CD4-positive, CD25-positive, alpha-beta regulatory T cell (primary cell): ENCODE data around the gene WDR37. TPM values are rescaled to one million over a fixed set of nuclear protein-coding genes. Genes with fewer than 3 reads are reported as not detected.

Source experiments
- ATAC-seq, 2 donors: fragments of 150-1000 bp; cut with Tn5 transposase; one replicate each; pipeline ENCODE4 v1.10.0; 2021; ENCODE audit warnings: low read depth in 2 of 2, moderate number of reproducible peaks in 2 of 2, moderate library complexity in 1 of 2
- DNase-seq, 3 donors: peaks; one replicate each; pipeline versions ENCODE4 v3.0.0 to v3.0.0-alpha.2; 2012 to 2022; ENCODE audit warnings: mixed read lengths in 1 of 3
- H3K27ac ChIP-seq: one replicate; pipeline ENCODE4 v1.7.0; 2013; ENCODE audit warnings: mild to moderate bottlenecking, low read length; ENCODE audit not compliant: insufficient read depth, poor library complexity, severe bottlenecking
- H3K27me3 ChIP-seq: one replicate; pipeline ENCODE4 v1.7.0; 2013; ENCODE audit warnings: low read length; ENCODE audit not compliant: control insufficient read depth, insufficient read depth
- H3K36me3 ChIP-seq: one replicate; pipeline ENCODE4 v1.7.0; 2013; ENCODE audit warnings: mild to moderate bottlenecking, low read length, moderate library complexity; ENCODE audit not compliant: control insufficient read depth, insufficient read depth
- H3K4me1 ChIP-seq: 2 replicates; pipeline ENCODE4 v1.7.0; 2013; ENCODE audit warnings: mild to moderate bottlenecking, low read length; ENCODE audit not compliant: insufficient read depth, control insufficient read depth, poor library complexity, severe bottlenecking
- H3K4me3 ChIP-seq: one replicate; pipeline ENCODE4 v1.7.0; 2013; ENCODE audit warnings: low read depth, mild to moderate bottlenecking, low read length, moderate library complexity
- H3K9me3 ChIP-seq, 2 experiments: 1 replicate in 1 of 2; 2 replicates in 1 of 2; pipeline ENCODE4 v1.7.0; 2013; ENCODE audit warnings: low read length in 2 of 2, mild to moderate bottlenecking in 1 of 2, moderate library complexity in 1 of 2; ENCODE audit not compliant: control insufficient read depth in 2 of 2
- H3K27ac Mint-ChIP-seq, 3 donors: one replicate each; pipeline ENCODE4 v1.8.0; 2020 to 2022; ENCODE audit warnings: mild to moderate bottlenecking in 3 of 3, mixed read lengths in 3 of 3, moderate library complexity in 2 of 3
- H3K27me3 Mint-ChIP-seq: one replicate; pipeline ENCODE4 v1.8.0; 2022; ENCODE audit warnings: mild to moderate bottlenecking, mixed read lengths
- H3K36me3 Mint-ChIP-seq: one replicate; pipeline ENCODE4 v1.8.0; 2020; ENCODE audit warnings: mixed read lengths
- H3K4me1 Mint-ChIP-seq, 4 donors: one replicate each; pipeline ENCODE4 v1.8.0; 2020 to 2022; ENCODE audit warnings: mixed read lengths in 4 of 4, mild to moderate bottlenecking in 1 of 4
- H3K4me3 Mint-ChIP-seq, 4 donors: one replicate each; pipeline ENCODE4 v1.8.0; 2020 to 2022; ENCODE audit warnings: mild to moderate bottlenecking in 4 of 4, mixed read lengths in 4 of 4, moderate library complexity in 3 of 4
- H3K9me3 Mint-ChIP-seq, 7 donors: one replicate each; pipeline ENCODE4 v1.8.0; 2020 to 2022; ENCODE audit warnings: mixed read lengths in 7 of 7, mild to moderate bottlenecking in 3 of 7, moderate library complexity in 2 of 7
- polyA plus RNA-seq, 4 donors: library from polyadenylated mRNA; unstranded; fragments of 300-500 nt; fragmentation: Illumina TruSeq; gene quantifications; one replicate each; pipeline ENCODE4 v1.2.3, GENCODE V29; 2021
- total RNA-seq: library from RNA; stranded (reverse); gene quantifications from one replicate; pipeline ENCODE4 v1.2.3, GENCODE V29; 2022

Gene WDR37
- total and polyA plus RNA-seq, 5 donors from 2014 or later = 10.6 to 31.6 (median 12.8) TPM

- Histone ChIP-seq H3K36me3 (peaks cover 88% of the 10 kb centered on the region), H3K9me3 (no peaks in the 10 kb centered on the region), H3K27me3 (no peaks in the 10 kb centered on the region), H3K4me3 (no peak overlapping the region), H3K4me1 (no peaks in the 10 kb centered on the region), H3K27ac (no peak overlapping the region)
- Mint-ChIP-seq H3K4me3 (no peak overlapping the region), H3K9me3 (no peaks in the 10 kb centered on the region), H3K27me3 (no peaks in the 10 kb centered on the region), H3K27ac (peak overlapping the region in 2 of 3 donors; percentile 66 to 68), H3K36me3 (peaks cover 48% of the 10 kb centered on the region), H3K4me1 (peaks cover 0 to 17% (median 10%) of the 10 kb centered on the region in 4 donors)
- no peak for ATAC-seq
- no peak for DNase-seq
Observed at GRCh38 chr10:1100691-1101368, 44.6 kb downstream of the WDR37 start.

GRCh38 chr10:1101946-1102345, 45.8 kb downstream of the WDR37 start:
- Mint-ChIP-seq H3K4me1 (peaks cover 0 to 17% (median 10%) of the 10 kb centered on the region in 4 donors), H3K27me3 (no peaks in the 10 kb centered on the region), H3K9me3 (no peaks in the 10 kb centered on the region), H3K4me3 (no peak overlapping the region), H3K27ac (peak overlapping the region in 1 of 3 donors; percentile 83), H3K36me3 (peaks cover 56% of the 10 kb centered on the region)
- H3K36me3 ChIP-seq = peaks cover 87% of the 10 kb centered on the region
- H3K27me3 ChIP-seq = no peaks in the 10 kb centered on the region
- no peak overlapping the region for H3K4me3 ChIP-seq
- H3K27ac ChIP-seq = no peak overlapping the region
- DNase-seq (no peak), ATAC-seq (no peak)
- H3K4me1 ChIP-seq = no peaks in the 10 kb centered on the region
- no peaks in the 10 kb centered on the region for H3K9me3 ChIP-seq

GRCh38 chr10:1102416-1102815, 46.2 kb downstream of the WDR37 start:
- Histone ChIP-seq H3K27me3 (no peaks in the 10 kb centered on the region), H3K27ac (no peak overlapping the region), H3K4me1 (no peaks in the 10 kb centered on the region), H3K9me3 (no peaks in the 10 kb centered on the region), H3K36me3 (peaks cover 87% of the 10 kb centered on the region), H3K4me3 (no peak overlapping the region)
- DNase-seq = no peak
- Mint-ChIP-seq H3K36me3 (peaks cover 57% of the 10 kb centered on the region), H3K4me1 (peaks cover 0 to 17% (median 10%) of the 10 kb centered on the region in 4 donors), H3K9me3 (no peaks in the 10 kb centered on the region), H3K4me3 (no peak overlapping the region), H3K27ac (peak overlapping the region in 2 of 3 donors; percentile 75 to 83), H3K27me3 (no peaks in the 10 kb centered on the region)
- no peak for ATAC-seq

GRCh38 chr10:1102831-1103230, 46.6 kb downstream of the WDR37 start:
- peak overlapping the region in 1 of 3 donors; percentile 75 for H3K27ac Mint-ChIP-seq
- no peak for ATAC-seq

GRCh38 chr10:1103551-1103950, 47.4 kb downstream of the WDR37 start:
- peaks cover 0 to 17% (median 10%) of the 10 kb centered on the region in 4 donors for H3K4me1 Mint-ChIP-seq
- ATAC-seq (no peak), DNase-seq (no peak)
- no peak overlapping the region for H3K4me3 Mint-ChIP-seq
- no peak overlapping the region for H3K4me3 ChIP-seq
- H3K27ac ChIP-seq = no peak overlapping the region
- H3K27ac Mint-ChIP-seq = peak overlapping the region in 1 of 3 donors; percentile 75
- no peaks in the 10 kb centered on the region for H3K27me3 Mint-ChIP-seq
- H3K4me1 ChIP-seq = no peaks in the 10 kb centered on the region
- no peaks in the 10 kb centered on the region for H3K9me3 Mint-ChIP-seq
- no peaks in the 10 kb centered on the region for H3K27me3 ChIP-seq
- no peaks in the 10 kb centered on the region for H3K9me3 ChIP-seq
- H3K36me3 ChIP-seq = peaks cover 87% of the 10 kb centered on the region
- peaks cover 58% of the 10 kb centered on the region for H3K36me3 Mint-ChIP-seq

More at GRCh38 chr10:1102831-1103230, 46.6 kb downstream of the WDR37 start:
- Histone ChIP-seq H3K9me3 (no peaks in the 10 kb centered on the region), H3K4me3 (no peak overlapping the region), H3K27ac (no peak overlapping the region), H3K4me1 (no peaks in the 10 kb centered on the region), H3K36me3 (peaks cover 87% of the 10 kb centered on the region), H3K27me3 (no peaks in the 10 kb centered on the region)
- Mint-ChIP-seq H3K4me3 (no peak overlapping the region), H3K4me1 (peaks cover 0 to 17% (median 10%) of the 10 kb centered on the region in 4 donors), H3K36me3 (peaks cover 58% of the 10 kb centered on the region), H3K27me3 (no peaks in the 10 kb centered on the region), H3K9me3 (no peaks in the 10 kb centered on the region)
- DNase-seq = no peak

GRCh38 chr10:1104971-1105370, 48.8 kb downstream of the WDR37 start:
- DNase-seq (no peak), ATAC-seq (no peak)
- Mint-ChIP-seq H3K27me3 (no peaks in the 10 kb centered on the region), H3K36me3 (peaks cover 57% of the 10 kb centered on the region), H3K9me3 (no peaks in the 10 kb centered on the region), H3K27ac (no peak overlapping the region), H3K4me3 (no peak overlapping the region), H3K4me1 (peaks cover 2 to 20% (median 9%) of the 10 kb centered on the region in 4 donors)
- Histone ChIP-seq H3K9me3 (no peaks in the 10 kb centered on the region), H3K27me3 (no peaks in the 10 kb centered on the region), H3K4me1 (peaks cover 4% of the 10 kb centered on the region), H3K36me3 (peaks cover 76% of the 10 kb centered on the region), H3K27ac (no peak overlapping the region), H3K4me3 (no peak overlapping the region)

GRCh38 chr10:1107004-1107403, 50.8 kb downstream of the WDR37 start:
- H3K4me3 Mint-ChIP-seq = no peak overlapping the region
- Histone ChIP-seq H3K36me3 (peaks cover 62% of the 10 kb centered on the region), H3K27ac (no peak overlapping the region), H3K27me3 (no peaks in the 10 kb centered on the region), H3K4me1 (peaks cover 15% of the 10 kb centered on the region), H3K9me3 (no peaks in the 10 kb centered on the region), H3K4me3 (no peak overlapping the region)
- DNase-seq = no peak
- no peaks in the 10 kb centered on the region for H3K27me3 Mint-ChIP-seq
- H3K4me1 Mint-ChIP-seq = peaks cover 6 to 33% (median 26%) of the 10 kb centered on the region in 4 donors
- peaks cover 55% of the 10 kb centered on the region for H3K36me3 Mint-ChIP-seq
- no peak overlapping the region for H3K27ac Mint-ChIP-seq
- ATAC-seq = no peak
- no peaks in the 10 kb centered on the region for H3K9me3 Mint-ChIP-seq

- H3K9me3 ChIP-seq = no peaks in the 10 kb centered on the region
- H3K4me1 ChIP-seq = peaks cover 15% of the 10 kb centered on the region
- no peaks in the 10 kb centered on the region for H3K9me3 Mint-ChIP-seq
- H3K36me3 ChIP-seq = peaks cover 61% of the 10 kb centered on the region
- peaks cover 6 to 36% (median 26%) of the 10 kb centered on the region in 4 donors for H3K4me1 Mint-ChIP-seq
- H3K27me3 Mint-ChIP-seq = no peaks in the 10 kb centered on the region
- no peaks in the 10 kb centered on the region for H3K27me3 ChIP-seq
- no peak overlapping the region for H3K4me3 Mint-ChIP-seq
- H3K4me3 ChIP-seq = no peak overlapping the region
- peak overlapping the region in 2 of 3 donors; percentile 39 to 84 for H3K27ac Mint-ChIP-seq
- DNase-seq (peak in 1 of 3 donors; percentile 27), ATAC-seq (no peak)
- H3K27ac ChIP-seq = no peak overlapping the region
- peaks cover 58% of the 10 kb centered on the region for H3K36me3 Mint-ChIP-seq
Observed at GRCh38 chr10:1107679-1108078, 51.5 kb downstream of the WDR37 start.
